Measurements from ENCODE around the gene CLSTN1.

The CLSTN1 gene

GRCh38 chr1:9680828-9681227 lies 142.9 kb downstream of the CLSTN1 start:
- DNase-seq (ENCODE audit: low read depth), result no peak

DNA sequence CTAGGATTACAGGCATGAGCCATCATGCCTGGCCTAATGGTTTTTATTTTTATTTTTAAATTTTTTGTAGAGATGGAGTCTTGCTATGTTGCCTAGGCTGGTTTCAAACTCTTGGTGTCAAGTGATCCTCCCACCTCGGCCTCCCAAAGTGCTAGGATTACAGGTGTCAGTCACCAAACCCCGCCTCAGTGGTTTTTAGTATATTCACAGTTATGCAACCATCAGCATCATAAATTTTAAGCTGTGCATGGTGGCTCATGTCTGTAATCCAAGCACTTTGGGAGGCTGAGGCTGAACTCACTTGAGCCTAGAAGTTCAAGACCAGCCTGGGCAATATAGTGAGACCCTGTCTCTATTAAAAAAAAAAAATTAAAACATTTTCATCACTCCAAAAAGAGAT lies 143.7 kb downstream of the CLSTN1 start:
- no peak for DNase-seq (ENCODE audit: low read depth)

All from HS-27A (cell line).